VCaP (cell line): ENCODE data around the gene TOLLIP.
"Not testable (repeated sequence)": the region's sequence is repeated elsewhere in the genome, so short reads cannot be mapped to it uniquely, and the experiment has no call there.

Source experiments
- H3K27ac ChIP-seq: fragments of 450-650 bp; 2 replicates; pipeline ENCODE4 v1.5.1; 2017
- CTCF ChIP-seq: fragments of 450-650 bp; conservative IDR thresholded peaks from 2 replicates; pipeline ENCODE4 v1.5.1; 2017; ENCODE audit warnings: mild to moderate bottlenecking, moderate library complexity

The TOLLIP gene

GRCh38 chr11:1346669-1347390 is 37.4 kb upstream of the TOLLIP start:
- no peak overlapping the region for H3K27ac ChIP-seq
- no peak for TF ChIP-seq CTCF

- no peak for TF ChIP-seq CTCF
- H3K27ac ChIP-seq: no peak overlapping the region
These were observed 36.5 kb upstream of the TOLLIP start for GRCh38 chr11:1345737-1346513.

- no peak for TF ChIP-seq CTCF
- H3K27ac ChIP-seq: no peak overlapping the region
These were observed 34.7 kb upstream of the TOLLIP start for GRCh38 chr11:1344056-1344635.

GRCh38 chr11:1343391-1344055 is 34.1 kb upstream of the TOLLIP start:
- no peak overlapping the region for H3K27ac ChIP-seq
- no peak for TF ChIP-seq CTCF

GRCh38 chr11:1342946-1343345 is 33.5 kb upstream of the TOLLIP start:
- H3K27ac ChIP-seq: no peak overlapping the region
- TF ChIP-seq CTCF: no peak

GRCh38 chr11:1341928-1342524 is 32.6 kb upstream of the TOLLIP start:
- no peak for TF ChIP-seq CTCF
- H3K27ac ChIP-seq: no peak overlapping the region

GRCh38 chr11:1341226-1341625 is 31.8 kb upstream of the TOLLIP start:
- not testable (repeated sequence) for H3K27ac ChIP-seq
